Suprapubic skin (tissue), 4 donors: Measurements from ENCODE around the gene ACBD3.

Source experiments
- EP300 ChIP-seq: sonication (generic); formaldehyde crosslinking; IDR thresholded peaks from one replicate; pipeline ENCODE4 v1.6.1; 2017; ENCODE audit warnings: antibody characterized with exemption
- POLR2A ChIP-seq, 2 donors: fragments of 450-650 bp; IDR thresholded peaks; one replicate each; pipeline ENCODE4 v1.6.1; 2017; ENCODE audit warnings: antibody characterized with exemption in 2 of 2, mild to moderate bottlenecking in 2 of 2, moderate library complexity in 2 of 2
- POLR2AphosphoS5 ChIP-seq, 3 donors: sonication (generic); formaldehyde crosslinking; IDR thresholded peaks; one replicate each; pipeline ENCODE4 v1.6.1; 2017; ENCODE audit warnings: antibody characterized with exemption in 3 of 3
- TF ChIP-seq, protein P1 (sequence below), 2 donors: fragments of 200-600 bp in 1 of 2; fragments of 450-650 bp in 1 of 2; sonication (generic) in 1 of 2; IDR thresholded peaks; one replicate each; pipeline ENCODE4 v1.5.1; 2016 to 2019; ENCODE audit warnings: antibody characterized with exemption in 2 of 2, mild to moderate bottlenecking in 1 of 2, moderate library complexity in 1 of 2

DNA sequence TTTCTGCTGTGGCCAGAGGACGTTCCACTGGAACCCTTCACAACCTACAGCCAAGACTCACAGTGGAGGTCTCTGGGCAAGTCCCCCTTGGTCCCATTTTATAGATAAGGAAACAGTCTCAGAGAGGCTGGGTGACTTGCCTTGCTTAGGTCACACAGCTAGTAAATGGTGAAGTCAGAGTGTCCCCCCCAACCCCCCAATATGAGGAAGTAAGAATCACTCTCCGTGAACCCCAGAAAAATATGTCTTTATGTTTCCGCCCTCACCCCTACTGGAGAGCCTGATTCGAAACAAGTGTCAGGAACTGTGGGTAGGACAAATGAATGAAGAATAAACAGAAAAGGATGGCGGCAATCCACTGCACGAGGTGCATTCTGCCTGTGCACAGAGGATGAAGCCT is 67.4 kb downstream of the ACBD3 start:
- TF ChIP-seq POLR2A (IDR thresholded peaks at IDR 0.05) (no peak), POLR2AphosphoS5 (IDR thresholded peaks at IDR 0.05) (no peak), EP300 (no peak)
- TF ChIP-seq, protein P1, sequence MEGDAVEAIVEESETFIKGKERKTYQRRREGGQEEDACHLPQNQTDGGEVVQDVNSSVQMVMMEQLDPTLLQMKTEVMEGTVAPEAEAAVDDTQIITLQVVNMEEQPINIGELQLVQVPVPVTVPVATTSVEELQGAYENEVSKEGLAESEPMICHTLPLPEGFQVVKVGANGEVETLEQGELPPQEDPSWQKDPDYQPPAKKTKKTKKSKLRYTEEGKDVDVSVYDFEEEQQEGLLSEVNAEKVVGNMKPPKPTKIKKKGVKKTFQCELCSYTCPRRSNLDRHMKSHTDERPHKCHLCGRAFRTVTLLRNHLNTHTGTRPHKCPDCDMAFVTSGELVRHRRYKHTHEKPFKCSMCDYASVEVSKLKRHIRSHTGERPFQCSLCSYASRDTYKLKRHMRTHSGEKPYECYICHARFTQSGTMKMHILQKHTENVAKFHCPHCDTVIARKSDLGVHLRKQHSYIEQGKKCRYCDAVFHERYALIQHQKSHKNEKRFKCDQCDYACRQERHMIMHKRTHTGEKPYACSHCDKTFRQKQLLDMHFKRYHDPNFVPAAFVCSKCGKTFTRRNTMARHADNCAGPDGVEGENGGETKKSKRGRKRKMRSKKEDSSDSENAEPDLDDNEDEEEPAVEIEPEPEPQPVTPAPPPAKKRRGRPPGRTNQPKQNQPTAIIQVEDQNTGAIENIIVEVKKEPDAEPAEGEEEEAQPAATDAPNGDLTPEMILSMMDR (IDR thresholded peaks at IDR 0.05) = no peak
